Measurements from ENCODE around the gene IL6ST.

GRCh38 chr5:55913466-55914413 is 81.0 kb downstream of the IL6ST start:
- TF ChIP-seq, protein P1, sequence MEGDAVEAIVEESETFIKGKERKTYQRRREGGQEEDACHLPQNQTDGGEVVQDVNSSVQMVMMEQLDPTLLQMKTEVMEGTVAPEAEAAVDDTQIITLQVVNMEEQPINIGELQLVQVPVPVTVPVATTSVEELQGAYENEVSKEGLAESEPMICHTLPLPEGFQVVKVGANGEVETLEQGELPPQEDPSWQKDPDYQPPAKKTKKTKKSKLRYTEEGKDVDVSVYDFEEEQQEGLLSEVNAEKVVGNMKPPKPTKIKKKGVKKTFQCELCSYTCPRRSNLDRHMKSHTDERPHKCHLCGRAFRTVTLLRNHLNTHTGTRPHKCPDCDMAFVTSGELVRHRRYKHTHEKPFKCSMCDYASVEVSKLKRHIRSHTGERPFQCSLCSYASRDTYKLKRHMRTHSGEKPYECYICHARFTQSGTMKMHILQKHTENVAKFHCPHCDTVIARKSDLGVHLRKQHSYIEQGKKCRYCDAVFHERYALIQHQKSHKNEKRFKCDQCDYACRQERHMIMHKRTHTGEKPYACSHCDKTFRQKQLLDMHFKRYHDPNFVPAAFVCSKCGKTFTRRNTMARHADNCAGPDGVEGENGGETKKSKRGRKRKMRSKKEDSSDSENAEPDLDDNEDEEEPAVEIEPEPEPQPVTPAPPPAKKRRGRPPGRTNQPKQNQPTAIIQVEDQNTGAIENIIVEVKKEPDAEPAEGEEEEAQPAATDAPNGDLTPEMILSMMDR (IDR thresholded peaks at IDR 0.05): no peak
- TF ChIP-seq POLR2A (IDR thresholded peaks at IDR 0.05): no peak

Measured in breast epithelium (tissue), 3 donors.